HG03095 (cell line): Measurements from ENCODE around the gene MRPL32.

Experiments used
- ATAC-seq: cut with Tn5 transposase; IDR thresholded peaks from one replicate; pipeline ENCODE4 v1.9.1; 2021; ENCODE audit warnings: moderate library complexity; ENCODE audit not compliant: unreplicated experiment

The MRPL32 gene

GRCh38 chr7:42964293-42964692 lies 32.1 kb downstream of the MRPL32 start:
- no peak for ATAC-seq

GRCh38 chr7:42964849-42965805 lies 33.0 kb downstream of the MRPL32 start:
- ATAC-seq: no peak

DNA sequence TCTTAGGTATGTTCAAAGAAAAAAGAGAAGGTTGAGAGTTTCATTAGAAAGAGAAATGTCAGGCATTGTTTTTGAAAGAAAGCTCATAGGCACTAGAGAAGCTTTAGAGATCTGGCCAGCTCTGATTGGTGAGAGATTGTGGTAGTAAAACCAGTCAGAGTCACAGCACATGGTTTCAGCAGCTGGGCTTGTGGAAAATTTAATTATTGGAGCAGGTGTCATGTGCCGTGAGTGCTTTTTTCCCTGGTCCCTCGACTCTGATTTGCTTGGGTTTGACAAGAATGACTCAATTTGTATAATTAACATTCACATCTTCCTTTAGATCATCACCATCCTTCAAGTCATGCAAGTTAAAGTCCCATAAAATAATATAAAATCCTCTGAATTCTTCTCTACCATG lies 35.2 kb downstream of the MRPL32 start:
- ATAC-seq: no peak

GRCh38 chr7:42972699-42973500 lies 40.7 kb downstream of the MRPL32 start:
- ATAC-seq: no peak

DNA sequence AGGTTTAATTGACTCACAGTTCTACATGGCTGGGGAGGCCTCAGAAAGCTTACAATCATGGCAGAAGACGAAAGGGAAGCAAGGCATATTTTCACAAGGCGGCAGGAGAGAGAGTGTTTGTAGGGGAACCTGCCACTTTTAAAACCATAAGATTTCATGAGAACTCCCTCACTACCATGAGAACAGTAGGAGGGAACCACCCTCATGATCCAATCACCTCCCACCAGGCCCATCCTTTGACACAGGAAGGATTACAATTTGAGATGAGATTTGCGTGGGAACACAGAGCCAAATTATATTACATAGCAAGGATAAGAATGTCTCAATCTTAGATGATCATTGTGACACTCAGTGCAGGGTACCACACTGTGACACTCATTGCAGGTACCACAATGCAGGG lies 44.2 kb downstream of the MRPL32 start:
- ATAC-seq: no peak

GRCh38 chr7:42978496-42978895 lies 46.3 kb downstream of the MRPL32 start:
- ATAC-seq: no peak

GRCh38 chr7:42980084-42980483 lies 47.9 kb downstream of the MRPL32 start:
- no peak for ATAC-seq

- no peak for ATAC-seq
These were observed 48.3 kb downstream of the MRPL32 start for GRCh38 chr7:42980514-42980913.

GRCh38 chr7:42981601-42982000 lies 49.4 kb downstream of the MRPL32 start:
- no peak for ATAC-seq

DNA sequence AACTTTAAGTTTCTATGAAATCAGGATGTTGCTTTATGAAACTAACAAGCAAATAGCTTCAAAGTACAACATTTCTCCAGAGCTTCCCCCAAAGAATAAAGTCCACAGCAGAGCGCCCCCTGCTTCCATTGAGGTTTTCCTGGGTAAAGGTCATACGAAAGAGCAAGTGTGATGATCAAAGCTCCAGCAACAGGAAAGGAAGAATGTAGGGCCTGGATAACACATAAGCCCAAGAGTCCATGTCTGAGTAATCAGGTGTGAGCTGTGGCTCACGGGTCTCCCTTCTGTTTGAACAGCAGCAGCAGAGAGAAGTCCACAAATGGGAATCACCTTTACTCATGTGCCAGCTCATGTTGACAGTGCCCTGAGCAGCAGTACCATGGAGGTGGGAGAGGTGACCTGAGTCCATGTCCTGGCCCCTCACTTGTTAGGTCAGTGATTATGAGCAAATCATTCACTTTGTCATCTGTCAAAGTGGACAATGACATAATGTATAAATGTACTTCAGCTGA lies 50.5 kb downstream of the MRPL32 start:
- no peak for ATAC-seq

GRCh38 chr7:42984137-42984536 lies 52.0 kb downstream of the MRPL32 start:
- no peak for ATAC-seq

GRCh38 chr7:42986213-42986612 lies 54.0 kb downstream of the MRPL32 start:
- ATAC-seq: no peak

GRCh38 chr7:42986781-42987248 lies 54.6 kb downstream of the MRPL32 start:
- ATAC-seq: no peak
